GM19324 (cell line): ENCODE data around the gene ARFGEF2.
"Not testable (repeated sequence)": the region's sequence is repeated elsewhere in the genome, so short reads cannot be mapped to it uniquely, and the experiment has no call there.

Source experiments
- ATAC-seq: cut with Tn5 transposase; IDR thresholded peaks from one replicate; pipeline ENCODE4 v1.9.1; 2021; ENCODE audit warnings: mild to moderate bottlenecking, moderate library complexity; ENCODE audit not compliant: unreplicated experiment, low FRiP score

Gene ARFGEF2

DNA sequence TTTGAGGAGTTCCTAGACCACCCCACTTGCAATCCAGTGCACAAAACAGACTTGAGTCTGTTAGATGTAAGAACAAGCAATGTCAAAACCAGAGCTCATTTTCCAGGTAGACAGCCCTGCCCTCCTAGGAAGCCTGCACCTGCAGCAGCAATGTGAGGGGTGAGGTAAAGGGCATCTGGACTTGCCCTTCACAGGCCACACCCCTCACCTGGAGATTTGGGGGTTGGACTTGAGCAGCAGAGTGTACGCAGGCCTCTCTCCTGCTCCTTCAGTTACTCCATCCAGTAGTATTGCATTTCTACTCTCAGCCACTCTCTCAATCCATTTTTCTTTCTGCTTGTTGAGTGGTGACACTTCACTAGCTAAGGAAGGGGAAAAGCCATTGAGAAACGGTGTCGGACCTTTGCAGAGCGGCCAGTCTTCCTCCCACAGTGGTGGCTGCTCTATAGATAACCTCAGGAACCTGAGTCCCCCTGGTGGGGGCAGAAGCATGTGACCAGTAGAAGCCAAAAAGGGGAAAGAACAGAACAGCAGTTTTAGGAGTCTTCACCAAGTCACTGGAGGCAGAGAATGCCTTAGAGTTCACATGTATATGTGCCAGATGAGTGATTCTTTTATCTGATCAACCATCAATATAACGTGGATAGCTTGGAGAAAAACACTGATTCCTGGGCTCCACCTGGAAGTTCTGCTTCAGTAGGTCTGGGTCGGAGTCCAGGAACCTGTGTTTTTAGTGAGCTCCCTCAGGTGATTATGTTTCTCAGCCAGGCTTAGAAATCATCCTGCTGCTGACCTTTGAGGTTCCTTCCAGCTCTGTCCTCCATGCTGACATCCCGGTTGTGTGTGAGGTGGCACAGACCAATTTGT, 28.0 kb downstream of the ARFGEF2 start:
- ATAC-seq, result no peak

DNA sequence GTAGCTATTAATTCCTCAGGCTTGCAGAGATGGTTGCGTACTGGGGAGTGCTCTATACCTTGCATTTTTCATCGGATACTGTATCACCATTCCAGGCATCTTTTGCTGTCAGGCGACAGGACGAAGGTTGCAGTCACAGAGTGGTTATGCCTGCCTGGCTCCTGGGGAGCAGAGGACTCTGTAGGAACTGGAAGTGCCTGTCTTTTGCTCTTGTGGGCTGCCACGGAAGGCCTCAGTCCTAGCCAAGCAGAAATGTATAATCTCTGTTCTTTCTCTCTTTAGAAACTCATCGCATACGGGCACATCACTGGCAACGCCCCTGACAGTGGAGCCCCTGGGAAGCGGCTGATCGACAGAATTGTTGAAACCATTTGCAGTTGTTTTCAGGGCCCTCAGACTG, 29.5 kb downstream of the ARFGEF2 start:
- no peak for ATAC-seq

GRCh38 chr20:48951646-48952045, 30.1 kb downstream of the ARFGEF2 start:
- ATAC-seq, result no peak

GRCh38 chr20:48952656-48953055, 31.1 kb downstream of the ARFGEF2 start:
- no peak for ATAC-seq

DNA sequence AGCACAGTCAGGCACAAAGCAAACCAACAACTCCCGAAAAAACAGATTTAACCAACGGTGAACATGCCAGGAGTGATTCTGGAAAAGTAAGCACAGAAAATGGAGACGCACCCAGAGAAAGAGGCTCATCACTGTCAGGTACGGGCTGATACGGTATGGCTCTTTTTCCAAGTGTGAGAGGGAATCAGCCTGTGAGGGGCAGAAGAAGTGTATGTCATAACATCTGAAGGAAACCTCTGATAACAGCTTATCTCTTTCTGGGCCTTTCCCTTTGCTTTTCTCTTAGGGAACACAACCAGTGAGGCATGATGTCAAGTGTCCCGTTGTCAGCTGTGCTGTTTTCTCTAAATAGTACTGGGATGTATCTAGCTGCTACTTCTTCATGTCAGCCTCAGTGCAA, 32.1 kb downstream of the ARFGEF2 start:
- no peak for ATAC-seq

GRCh38 chr20:48956052-48956451, 34.5 kb downstream of the ARFGEF2 start:
- no peak for ATAC-seq

- no peak for ATAC-seq
Observed at GRCh38 chr20:48957053-48957481, 35.6 kb downstream of the ARFGEF2 start.

DNA sequence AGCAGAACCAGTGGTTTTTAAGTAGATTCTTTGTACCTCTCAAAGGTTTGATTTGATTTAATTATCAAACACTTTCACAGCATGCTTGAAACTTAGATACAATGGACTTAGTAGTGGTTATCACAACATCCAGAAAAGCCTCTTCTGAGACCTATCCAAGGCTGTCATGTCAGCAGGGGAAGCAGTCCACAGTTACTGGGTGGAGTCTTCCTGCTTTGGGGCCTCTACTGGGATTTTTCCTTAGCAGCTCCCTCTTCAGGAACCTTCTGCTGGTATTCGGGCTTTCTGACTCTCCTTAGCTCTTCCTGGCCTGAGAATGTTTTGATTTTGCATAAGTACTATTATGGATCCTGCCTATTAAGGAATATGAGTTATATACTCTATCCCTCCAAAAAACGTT, 36.0 kb downstream of the ARFGEF2 start:
- ATAC-seq, result no peak

GRCh38 chr20:48958743-48959142, 37.2 kb downstream of the ARFGEF2 start:
- no peak for ATAC-seq

DNA sequence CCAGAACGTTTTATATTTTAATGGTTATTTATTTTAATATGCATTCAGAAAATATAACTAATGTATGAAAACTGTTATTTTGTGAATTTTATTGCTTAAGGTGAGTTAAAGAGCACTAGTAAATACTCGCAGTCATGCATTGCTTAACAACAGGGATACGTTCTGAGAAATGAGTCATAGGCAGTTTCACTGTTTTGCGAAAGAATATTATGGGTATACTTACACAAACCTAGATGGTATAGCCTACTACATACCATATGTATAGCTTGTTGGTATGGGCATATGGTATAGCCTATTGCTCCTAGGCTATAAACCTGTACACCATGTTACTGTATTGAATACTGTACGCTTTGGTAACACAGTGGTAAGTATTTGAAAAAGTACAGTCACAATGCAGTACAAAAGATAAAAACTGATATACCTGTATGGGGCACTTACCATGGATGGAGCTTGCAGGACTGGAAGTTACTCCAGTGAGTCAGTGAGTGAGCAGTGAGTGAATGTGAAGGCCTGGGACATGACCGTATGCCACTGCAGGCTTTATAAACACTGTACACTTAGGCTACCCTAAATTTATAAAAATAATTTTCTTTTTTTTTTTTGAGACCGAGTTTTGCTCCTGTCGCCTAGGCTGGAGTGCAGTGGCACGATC, 38.5 kb downstream of the ARFGEF2 start:
- ATAC-seq, result no peak

DNA sequence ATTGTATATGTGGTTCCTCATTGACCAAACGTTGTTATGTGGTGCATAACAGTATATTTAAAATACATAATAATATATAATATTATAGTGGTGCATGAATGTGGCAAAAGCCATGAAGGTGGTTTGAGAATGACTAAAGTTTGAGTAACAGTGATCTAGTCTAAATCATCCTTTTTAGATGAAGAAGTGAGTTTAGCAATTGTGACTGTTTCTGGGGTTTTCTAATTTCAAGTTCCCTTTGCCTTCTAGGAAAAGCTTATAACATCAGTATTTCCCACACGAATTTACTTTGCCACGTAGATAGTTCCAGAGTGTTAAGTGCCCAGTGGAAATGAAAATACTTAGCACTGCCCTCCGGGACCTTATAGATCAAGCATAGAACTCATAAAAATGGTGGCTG, 40.9 kb downstream of the ARFGEF2 start:
- no peak for ATAC-seq

DNA sequence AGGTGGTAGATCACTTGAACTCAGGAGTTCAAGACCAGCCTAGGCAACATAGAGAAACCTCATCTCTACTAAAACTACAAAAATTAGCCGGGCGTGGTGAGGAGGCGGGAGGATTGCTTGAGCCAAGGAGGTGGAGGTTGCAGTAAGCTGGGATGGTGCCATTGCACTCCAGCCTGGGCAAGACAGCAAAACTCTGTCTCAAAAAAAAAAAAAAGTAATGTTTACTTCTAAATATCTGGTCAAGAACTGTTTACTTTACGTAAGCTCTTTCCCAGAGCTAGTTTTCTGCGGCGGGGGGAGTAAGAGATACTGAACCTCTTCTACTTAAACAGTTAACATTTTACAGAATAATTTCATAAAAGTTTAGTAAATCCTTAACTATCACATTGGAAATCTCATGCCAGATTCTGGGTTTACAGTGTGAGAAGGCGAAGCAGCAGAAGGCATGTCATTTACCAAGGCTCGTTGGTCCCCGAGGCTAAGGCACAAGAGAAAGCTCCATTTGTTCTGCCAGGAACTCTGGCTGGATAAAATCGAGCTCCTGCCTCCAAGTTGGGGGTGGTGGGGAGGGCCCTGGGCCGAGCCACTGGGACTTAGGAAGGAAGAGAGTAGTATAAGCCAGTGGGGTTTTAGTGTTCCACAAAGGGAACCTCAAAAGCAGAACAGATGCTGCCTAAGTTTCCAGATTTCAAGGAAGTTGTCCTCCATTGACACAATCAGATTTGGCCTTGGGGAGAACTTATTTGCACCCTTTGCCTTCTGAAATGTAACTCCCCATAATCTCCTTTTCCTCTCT, 41.7 kb downstream of the ARFGEF2 start:
- ATAC-seq, result no peak

GRCh38 chr20:48965189-48965910, 43.8 kb downstream of the ARFGEF2 start:
- no peak for ATAC-seq

GRCh38 chr20:48970681-48971365, 49.3 kb downstream of the ARFGEF2 start:
- no peak for ATAC-seq

- no peak for ATAC-seq
Observed at GRCh38 chr20:48971956-48972355, 50.4 kb downstream of the ARFGEF2 start.

GRCh38 chr20:48972816-48973215, 51.3 kb downstream of the ARFGEF2 start:
- no peak for ATAC-seq

DNA sequence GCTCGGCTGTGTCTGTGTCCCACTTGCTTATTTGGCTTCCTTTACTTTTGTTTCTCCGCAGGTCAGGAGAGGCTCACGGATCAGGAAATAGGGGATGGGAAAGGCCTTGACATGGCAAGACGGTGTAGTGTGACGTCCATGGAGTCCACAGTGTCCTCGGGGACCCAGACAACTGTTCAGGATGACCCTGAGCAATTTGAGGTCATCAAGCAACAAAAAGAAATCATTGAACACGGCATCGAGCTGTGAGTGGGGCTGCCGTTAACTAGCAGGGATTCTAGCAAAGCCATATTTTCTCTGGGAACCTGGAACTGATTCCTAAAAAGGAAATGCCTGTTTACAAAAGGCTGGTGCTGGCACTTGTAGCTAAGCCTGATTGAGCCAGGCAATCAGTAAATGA, 54.4 kb downstream of the ARFGEF2 start:
- no peak for ATAC-seq

- ATAC-seq, result not testable (repeated sequence)
Observed at GRCh38 chr20:48979980-48980379, 58.5 kb downstream of the ARFGEF2 start.

DNA sequence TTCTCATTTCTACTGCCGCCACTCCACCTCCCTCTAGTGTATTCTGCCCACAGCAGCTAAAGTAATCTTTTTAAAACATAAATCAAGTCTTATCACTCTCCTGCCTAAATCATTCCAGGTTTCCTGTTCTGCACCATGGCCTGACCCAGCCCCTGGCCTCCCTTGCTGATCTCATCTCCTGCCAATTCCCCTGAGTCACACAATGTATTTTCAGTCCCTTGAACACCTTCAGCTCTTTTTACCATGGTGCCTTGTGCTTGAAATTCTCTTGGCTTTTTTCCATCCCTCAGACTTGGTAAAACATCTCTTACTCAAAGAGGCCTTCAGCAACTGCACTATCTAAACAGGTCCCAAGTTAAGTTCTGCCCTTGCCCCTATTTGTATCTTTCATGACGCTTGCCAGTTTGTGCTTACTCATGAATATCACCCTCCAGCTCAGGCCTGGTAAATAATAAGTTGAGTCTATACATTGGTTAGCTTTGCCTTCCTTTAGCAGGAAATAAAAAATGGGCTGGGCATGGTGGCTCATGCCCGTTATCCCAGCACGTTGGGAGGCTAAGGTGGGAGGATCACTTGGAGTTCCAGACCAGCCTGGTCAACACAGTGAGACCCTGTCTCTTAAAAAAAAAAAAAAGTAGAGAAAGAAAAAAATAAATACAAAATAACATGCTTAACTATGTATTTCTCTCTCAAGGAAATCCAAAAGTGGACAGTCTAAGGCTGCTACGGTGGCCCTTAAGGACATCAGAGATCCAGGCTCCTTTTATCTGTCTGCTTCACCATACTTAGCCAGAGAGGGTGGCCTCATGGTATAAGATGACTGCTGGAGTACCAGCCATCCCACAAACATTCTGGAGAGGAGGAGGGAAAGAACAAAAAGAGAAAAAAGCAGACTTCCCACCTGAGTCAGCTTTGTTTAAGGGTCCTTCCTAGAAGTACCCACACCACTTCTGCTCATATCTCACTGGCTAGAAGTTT, 62.2 kb downstream of the ARFGEF2 start:
- no peak for ATAC-seq
